ENCODE results near the gene MICA.
"Not testable (repeated sequence)": the region's sequence is repeated elsewhere in the genome, so short reads cannot be mapped to it uniquely, and the experiment has no call there.

The MICA gene

DNA sequence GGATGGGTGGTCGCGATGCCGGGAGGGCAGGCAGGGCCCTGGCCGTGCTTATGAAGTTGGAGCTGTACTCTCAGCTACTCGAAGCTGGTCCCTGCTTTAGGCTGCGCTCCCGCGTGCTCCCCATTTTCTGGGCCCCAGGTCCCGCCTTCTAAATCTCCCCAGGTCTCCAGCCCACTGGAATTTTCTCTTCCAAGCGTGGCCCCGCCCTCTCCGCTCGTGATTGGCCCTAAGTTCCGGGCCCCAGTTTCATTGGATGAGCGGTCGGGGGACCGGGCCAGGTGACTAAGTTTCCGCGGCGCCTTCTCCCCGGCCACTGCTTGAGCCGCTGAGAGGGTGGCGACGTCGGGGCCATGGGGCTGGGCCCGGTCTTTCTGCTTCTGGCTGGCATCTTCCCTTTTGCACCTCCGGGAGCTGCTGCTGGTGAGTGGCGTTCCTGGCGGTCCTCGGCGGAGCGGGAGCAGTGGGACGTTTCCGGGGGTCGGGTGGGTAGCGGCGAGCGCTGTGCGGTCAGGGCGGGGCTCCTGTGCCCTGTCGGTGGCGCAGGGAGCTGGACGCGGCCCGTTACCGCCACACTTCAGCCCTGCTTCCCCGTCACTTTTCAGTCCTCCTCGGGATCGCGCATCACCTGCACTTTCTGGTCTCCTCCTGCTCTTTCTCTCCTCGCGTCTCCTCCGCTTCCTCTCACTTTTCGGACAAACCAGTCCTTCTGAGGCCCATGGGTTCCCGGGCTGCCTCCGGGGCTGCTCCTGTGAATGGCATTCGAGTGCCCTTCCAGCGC is at the start of gene MICA:
MICA (plus strand) TSS at position 313 of the 778 bp plus-strand sequence; CDS start at position 351, 38 bp downstream.
- DNase-seq (ENCODE audit: low read depth, low spot score): peak; percentile 83

DNA sequence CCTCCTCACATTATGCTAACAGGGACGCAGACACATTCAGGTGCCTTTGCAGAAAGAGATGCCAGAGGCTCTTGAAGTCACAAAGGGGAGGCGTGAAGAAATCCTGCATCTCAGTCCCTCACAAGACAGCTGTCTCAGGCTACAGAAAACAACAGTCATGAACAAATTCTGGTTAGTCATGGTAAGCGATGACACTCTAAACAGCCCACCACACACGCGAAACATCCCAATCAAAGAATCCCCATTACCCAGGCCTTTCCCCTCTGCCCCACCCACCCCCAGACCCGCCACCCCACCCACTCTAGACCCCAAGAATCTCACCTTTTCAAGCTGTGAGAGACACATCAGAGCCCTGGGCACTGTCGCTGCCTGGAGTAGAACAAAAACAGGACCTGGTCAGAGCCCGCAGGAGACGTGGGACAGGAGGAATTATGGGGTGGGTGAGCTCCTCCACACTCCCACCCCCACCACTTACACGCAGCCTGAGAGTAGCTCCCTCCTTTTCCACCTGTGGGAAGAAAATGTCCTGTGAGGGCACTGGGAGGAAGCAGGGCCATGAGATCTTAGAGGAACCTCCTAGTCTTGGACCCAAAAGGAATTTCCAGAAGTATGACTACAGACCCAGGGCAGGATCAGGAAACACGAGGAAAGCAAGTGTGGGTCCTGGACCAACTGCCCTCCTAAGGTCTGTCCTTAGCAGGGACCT is 49.1 kb upstream of the MICA start:
- DNase-seq (ENCODE audit: low read depth, low spot score): no peak

DNA sequence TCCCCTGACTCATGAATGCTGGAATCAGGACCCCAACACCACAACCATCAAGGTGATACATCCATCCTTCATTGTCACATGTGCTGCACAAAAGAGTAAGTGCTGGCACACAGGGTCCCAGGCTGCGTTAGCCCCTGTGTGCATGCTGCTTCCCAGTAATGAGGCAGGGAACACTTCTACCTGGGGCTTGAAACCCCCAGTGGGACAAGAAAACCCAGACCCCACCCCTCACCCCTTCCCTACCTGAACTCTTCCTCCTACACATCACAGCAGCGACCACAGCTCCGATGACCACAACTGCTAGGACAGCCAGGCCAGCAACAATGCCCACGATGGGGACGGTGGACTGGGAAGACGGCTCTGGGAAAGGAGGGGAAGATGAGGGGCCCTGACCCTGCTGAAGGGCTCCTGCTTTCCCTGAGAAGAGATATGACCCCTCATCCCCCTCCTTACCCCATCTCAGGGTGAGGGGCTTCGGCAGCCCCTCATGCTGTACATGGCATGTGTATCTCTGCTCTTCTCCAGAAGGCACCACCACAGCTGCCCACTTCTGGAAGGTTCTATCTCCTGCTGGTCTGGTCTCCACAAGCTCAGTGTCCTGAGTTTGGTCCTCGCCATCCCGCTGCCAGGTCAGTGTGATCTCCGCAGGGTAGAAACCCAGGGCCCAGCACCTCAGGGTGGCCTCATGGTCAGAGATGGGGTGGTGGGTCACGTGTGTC is 48.4 kb upstream of the MICA start:
- DNase-seq (ENCODE audit: low read depth, low spot score): no peak

DNA sequence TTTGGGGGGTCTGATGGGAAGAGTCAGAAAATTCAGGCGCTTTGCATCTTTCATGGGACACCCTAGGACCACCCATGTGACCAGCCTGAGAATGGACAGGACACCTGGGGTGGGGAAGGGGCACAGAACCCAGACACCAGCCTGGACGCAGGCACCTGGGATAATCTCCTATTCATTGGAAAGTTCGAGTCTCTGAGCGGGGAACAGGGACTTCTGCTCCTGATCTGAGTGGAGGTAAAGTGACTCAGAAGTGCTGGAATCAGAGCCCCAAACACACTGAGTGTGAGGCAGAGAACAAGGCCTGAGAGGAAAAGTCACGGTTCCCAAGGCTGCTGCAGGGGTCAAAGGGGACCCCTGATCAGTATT is 47.8 kb upstream of the MICA start:
- no peak for DNase-seq (ENCODE audit: low read depth, low spot score)

DNA sequence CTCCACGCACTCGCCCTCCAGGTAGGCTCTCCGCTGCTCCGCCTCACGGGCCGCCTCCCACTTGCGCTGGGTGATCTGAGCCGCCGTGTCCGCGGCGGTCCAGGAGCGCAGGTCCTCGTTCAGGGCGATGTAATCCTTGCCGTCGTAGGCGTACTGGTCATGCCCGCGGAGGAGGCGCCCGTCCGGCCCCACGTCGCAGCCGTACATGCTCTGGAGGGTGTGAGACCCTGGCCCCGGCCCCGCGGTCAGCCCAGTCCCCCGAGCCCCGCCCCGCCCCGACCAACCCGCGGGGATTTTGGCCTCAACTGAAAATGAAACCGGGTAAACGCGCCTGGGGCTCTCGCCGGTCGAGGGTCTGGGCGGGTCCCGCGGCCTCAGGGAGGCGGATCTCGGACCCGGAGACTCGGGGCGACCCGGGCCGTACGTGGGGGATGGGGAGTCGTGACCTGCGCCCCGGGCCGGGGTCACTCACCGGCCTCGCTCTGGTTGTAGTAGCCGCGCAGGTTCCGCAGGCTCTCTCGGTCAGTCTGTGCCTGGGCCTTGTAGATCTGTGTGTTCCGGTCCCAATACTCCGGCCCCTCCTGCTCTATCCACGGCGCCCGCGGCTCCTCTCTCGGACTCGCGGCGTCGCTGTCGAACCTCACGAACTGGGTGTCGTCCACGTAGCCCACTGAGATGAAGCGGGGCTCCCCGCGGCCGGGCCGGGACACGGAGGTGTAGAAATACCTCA is 47.0 kb upstream of the MICA start:
- no peak for DNase-seq (ENCODE audit: low read depth, low spot score)

DNA sequence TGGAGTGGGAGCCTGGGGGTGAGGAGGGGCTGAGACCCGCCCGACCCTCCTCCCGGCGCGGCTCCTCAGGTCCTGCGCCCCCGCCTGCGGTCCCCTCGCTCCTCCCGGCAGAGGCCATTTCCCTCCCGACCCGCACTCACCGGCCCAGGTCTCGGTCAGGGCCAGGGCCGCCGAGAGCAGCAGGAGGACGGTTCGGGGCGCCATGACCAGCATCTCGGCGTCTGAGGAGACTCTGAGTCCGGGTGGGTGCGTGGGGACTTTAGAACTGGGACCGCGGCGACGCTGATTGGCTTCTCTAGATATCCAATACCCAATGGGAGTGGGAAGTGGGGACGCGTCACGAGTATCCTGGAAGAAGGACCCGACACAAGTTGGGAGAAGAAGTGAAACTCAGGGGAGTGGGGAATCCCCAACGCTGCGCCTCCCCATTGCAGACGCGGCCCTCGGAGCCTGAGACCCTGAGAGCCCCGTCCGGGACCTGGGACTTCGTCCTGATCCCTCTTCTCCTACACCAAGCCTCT is 46.4 kb upstream of the MICA start, which contains the start of gene HLA-B:
HLA-B (minus strand) TSS at position 234 of the 521 bp plus-strand sequence; CDS start at position 213, 21 bp downstream.
- peak; percentile 45 for DNase-seq (ENCODE audit: low read depth, low spot score)

DNA sequence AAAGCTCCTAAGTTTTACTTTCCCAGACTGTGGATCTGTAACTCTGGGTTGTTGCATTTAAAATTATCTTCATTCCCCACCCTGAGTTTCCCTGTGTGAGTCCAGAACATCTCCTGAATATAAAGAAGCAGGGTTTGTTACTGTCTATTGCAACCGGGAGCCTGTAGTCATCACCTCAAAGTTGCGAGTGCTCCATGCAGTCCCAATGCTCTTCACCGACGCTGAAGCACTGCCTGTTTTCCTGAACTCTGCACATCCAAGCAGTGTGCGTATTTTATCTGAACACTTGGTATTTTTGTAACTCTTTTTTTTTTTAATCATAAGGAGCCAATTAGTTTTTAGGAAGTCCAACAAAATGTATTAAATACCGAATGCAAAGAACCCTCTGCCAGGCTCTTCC is 45.5 kb upstream of the MICA start:
- DNase-seq (ENCODE audit: low read depth, low spot score): no peak

DNA sequence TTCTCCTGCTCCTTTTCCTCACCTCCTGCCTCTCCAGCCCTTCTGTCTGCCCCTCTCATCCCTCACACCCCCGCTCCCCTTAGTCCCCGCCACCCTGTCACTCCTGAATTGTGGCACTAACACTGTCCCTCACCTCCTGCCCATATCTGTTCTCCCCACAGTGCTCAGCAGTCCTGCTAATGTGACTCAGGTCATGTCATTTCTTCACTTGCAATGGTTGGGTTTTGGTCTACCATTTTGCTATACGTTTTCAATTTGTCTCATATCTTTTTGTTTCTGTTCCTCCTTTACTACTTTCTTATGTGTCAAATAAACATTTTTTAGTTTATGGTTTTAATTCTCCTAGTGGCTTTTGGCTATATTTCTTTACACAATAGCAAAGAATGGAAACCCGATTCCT is 45.1 kb upstream of the MICA start:
- no peak for DNase-seq (ENCODE audit: low read depth, low spot score)

DNA sequence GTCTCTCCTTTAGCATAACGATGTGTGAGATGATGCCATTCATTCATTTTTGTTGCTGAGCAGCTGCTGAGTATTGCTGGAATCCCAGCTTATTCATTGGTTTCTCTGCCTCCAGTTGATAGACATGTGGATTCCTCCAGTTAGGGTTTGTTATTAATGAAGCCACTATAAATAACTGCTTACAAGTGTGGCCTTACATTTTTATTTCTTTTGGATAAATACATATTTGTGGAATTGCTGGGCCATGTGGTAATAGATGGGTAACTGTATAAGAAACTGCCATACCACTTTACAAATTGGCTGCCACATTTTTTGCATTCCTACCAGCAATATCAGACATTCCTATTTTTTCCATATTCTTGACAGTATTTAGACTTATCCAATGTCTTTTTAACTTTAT is 43.8 kb upstream of the MICA start:
- no peak for DNase-seq (ENCODE audit: low read depth, low spot score)

DNA sequence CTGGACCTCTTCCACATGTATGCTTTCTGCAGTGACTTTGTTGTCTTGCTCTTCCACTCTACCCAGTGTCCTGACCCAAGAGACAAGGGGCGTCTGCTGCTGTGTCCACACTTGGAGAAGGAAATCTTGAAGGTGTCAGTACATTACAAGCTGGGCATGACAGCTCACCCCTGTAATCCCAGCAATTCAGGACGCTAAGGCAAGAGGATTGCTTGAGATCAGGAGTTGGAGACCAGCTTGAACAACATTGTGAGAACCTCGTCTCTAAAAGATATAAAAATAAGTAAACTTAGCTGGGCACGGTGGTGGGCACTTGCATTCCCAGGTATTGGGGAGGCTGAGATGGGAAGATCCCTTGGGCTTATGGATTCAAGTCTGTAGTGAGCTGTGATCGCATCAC is 40.6 kb upstream of the MICA start:
- no peak for DNase-seq (ENCODE audit: low read depth, low spot score)

DNA sequence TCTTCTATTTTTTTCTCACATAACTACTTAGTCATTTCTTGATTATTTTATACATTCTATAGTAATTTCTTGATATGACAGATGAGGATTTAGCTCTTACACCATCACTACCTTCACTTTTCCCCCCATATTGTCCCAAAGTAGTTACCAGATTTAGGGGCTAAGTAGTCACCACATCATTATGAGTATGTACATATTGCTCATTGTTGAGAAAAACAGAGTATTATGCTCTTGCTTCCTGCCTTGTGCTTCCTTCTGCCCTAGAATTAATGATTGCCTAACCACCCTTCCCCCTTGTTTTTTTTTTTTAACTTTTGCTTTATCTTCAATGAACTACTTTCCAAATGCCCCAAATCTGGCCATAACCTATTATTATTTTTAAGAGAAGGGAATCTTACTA is 39.6 kb upstream of the MICA start:
- DNase-seq (ENCODE audit: low read depth, low spot score): no peak

DNA sequence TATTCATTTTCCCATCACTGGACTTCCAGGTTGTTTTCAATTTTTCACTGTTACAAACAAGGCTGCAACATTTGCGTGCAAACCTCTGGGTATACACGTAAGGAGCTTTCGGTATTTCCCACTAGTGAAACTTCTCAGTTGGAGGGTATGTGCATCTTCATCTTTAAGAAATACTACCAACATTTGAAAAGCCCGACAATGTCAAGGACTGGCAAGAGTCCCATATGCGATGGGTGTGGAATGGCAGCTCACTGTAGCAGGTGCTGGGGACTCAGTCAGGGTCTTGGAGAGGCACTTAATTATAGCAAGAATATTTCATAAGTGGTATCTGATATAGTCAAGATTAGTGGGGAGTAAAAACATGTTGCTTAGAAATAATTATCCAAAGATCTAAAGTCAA is 37.5 kb upstream of the MICA start:
- no peak for DNase-seq (ENCODE audit: low read depth, low spot score)

DNA sequence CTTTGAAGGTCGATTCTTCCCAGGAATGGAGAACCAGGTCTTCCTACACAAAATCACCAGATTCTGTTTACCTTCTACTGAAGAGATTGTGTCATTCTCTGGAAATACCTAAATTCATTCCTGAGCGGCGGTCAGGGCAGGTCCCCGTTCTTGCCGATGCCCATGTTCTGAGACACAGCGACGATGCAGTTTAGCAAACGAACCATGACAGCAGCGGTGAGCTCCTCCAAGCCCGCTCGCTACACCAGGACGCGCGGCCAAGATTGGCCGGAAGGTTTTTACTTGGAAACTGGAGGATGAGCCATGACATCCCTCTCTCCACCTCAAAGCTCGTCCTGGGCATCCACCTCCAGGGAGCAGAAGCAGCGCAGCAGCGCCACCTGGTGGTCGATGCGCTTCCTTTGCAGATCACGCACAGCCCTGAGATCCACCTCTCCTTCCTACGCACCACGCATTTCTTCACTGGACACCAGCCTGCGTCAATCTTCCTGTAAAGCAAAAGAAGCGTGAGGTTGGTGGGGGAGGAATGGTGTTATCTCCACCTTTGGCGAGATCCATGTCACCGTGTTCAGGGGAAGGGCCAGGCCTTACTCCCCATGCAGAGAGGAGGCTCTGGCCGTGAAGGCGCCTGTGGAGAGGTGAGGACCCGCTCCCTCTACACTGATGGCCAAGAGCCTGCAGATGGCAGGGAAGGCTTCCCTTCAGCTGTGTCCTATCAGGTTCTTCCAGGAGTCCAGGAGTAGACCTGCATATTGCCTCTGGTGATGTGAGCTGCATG is 36.5 kb upstream of the MICA start:
- DNase-seq (ENCODE audit: low read depth, low spot score): peak; percentile 85

DNA sequence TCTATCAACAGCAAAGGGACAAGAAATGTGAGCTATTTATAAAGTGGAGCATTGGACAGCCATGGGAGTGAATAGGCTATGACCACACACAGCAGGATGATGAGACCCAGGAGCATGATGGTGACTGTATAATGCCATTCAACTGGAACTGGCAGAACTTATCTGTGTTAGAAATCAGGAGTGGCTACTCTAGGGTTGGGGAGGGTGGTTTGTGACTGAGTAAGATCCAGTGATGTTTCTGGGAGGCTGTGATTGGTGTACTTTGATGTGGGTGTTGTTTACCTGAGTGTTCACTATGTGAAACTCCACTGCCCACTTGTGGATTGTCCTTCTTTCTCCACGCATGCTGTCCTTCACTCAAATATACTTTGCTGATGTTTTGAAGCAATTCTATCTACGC is 34.9 kb upstream of the MICA start:
- DNase-seq (ENCODE audit: low read depth, low spot score): no peak

DNA sequence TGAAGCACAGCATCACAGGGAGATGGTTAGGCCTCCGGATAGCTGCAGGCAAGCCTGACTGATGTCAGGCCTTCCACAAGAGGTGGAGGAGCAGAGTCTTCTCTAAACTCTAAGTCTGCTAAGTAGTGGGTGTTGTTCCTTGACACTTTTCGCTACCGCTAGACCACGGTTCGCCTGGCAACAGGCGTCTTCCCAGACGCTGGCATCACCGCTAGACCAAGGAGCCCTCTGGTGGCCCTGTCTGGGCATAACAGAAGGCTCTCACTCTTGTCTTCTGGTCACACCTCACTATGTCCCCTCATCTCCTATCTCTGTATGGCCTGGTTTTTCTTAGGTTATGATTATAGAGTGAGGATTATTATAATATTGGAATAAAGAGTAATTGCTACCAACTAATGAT is 29.3 kb upstream of the MICA start:
- not testable (repeated sequence) for DNase-seq (ENCODE audit: low read depth, low spot score)

DNA sequence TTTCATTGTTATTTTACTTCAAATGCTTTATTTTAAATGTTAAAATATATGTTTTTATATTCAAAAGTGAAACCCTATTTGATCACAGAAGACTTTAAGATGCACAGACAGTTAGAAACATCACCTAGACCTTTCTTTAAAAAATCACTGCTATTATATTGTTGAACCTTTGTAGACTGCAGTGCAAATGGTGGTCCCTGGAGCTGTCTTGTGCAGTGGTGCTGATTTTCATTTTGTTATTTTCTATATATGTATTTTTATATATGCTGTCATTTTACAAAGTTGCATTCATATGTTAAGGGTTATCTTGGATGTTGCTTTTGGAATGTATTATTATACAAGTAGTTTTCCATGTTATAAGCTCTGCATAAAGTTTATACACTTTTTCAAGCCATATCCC is 27.7 kb upstream of the MICA start:
- no peak for DNase-seq (ENCODE audit: low read depth, low spot score)

DNA sequence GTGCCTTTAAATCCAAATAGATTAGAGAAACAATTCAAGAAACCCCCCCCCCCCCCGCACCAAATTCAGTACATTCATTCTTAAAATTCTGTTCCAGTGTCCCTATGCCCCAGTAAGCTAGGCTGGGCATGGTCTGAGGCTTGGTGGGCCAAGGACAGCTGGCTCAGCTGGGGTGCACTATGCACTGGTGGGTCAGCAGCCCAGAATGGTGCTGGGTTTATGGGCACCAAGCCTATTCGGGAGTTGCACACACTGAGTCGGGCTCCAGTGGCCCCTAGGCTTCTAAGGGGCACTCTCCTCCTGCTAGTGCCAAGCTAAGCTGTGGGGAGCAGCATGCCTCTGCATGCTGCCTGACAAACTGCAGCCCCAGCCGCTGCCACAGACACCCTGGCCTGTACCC is 26.4 kb upstream of the MICA start:
- DNase-seq (ENCODE audit: low read depth, low spot score): no peak

DNA sequence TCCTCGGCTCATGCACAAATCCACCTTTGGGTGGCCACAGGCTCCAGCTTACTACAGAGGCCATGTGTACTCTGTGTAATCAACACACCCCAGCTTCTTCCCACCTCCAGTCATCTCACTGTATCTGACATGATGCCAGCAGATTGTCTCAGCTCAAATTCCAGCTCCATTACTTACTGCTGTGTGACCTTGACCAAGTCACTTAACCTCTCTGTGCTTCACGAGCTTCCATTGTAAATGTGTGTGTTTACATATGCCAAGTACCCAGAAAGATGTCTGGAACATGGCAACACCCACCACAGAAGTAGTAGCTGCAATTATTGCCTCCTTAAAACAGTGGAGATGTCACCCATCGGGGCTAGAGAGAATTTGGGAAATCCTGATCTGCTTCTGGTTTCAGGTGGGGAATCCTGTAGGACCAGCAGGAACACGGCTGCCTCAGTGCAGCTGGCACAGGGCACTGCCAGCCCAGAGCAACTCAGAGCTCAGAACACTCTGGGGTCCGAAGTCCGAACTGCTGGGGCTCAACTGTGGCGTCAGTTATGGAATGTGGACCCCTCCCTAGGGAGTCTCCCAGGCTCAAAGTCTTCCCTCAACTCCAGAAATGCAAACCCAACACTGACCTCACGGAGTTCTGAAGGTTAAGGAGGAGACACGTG is 25.2 kb upstream of the MICA start:
- DNase-seq (ENCODE audit: low read depth, low spot score): no peak

DNA sequence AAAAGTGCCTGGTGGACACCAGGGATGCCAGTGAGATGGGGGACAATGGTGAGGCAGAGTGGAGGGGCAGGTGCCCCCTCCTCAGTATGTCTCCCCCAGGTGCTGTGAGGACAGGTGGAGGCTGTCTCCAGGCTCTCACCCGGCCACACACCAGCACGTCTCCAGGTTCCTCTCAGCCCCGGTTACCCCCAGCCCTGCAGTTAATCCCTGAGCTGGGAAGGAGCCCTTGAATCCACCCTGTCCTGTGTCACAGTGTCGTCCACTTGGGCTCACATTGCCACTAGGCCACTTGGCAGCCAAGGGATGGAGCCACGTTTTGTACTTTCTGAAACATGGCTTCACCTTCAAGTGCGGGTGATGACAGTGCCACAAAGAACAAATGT is 24.7 kb upstream of the MICA start:
- no peak for DNase-seq (ENCODE audit: low read depth, low spot score)

DNA sequence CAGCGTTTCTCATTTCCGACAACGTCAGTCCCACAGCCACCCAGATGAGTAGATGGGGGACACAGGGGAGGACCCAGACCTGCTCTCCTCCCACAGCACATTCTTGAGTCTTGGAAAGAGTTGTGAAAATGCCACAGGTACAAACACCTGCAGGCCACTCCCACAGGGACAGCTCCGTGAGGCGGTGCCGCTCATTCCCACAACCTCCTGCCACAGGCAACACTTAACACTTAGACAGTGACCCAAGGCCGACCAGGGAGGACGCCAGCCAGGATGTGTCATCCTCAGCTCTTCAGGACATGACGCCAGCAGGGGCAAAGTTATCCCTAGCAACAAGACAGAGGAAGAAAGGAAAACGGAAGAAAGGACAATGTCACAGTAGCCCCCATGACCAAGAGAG is 23.5 kb upstream of the MICA start:
- DNase-seq (ENCODE audit: low read depth, low spot score): no peak
